Neural crest cell (in vitro differentiated cells): Measurements from ENCODE around the gene SLC4A1AP. TPM values are rescaled to one million over a fixed set of nuclear protein-coding genes. Genes with fewer than 3 reads are reported as not detected.

Source experiments
- DNase-seq: peaks from one replicate; pipeline ENCODE4 v3.0.0; 2021; ENCODE audit warnings: low read depth, mixed read lengths, low spot score
- H3K27ac Mint-ChIP-seq: one replicate; pipeline ENCODE4 v1.8.0; 2021; ENCODE audit warnings: mild to moderate bottlenecking, mixed read lengths; ENCODE audit not compliant: unreplicated experiment
- H3K27me3 Mint-ChIP-seq: 2 replicates; pipeline ENCODE4 v1.8.0; 2021; ENCODE audit warnings: low read depth, mild to moderate bottlenecking, mixed read lengths
- H3K36me3 Mint-ChIP-seq: 2 replicates; pipeline ENCODE4 v1.8.0; 2021; ENCODE audit warnings: low read depth, mild to moderate bottlenecking, mixed read lengths
- H3K4me1 Mint-ChIP-seq: 2 replicates; pipeline ENCODE4 v1.8.0; 2021; ENCODE audit warnings: mixed read lengths
- H3K4me3 Mint-ChIP-seq: one replicate; pipeline ENCODE4 v1.8.0; 2021; ENCODE audit warnings: mild to moderate bottlenecking, mixed read lengths
- H3K9me3 Mint-ChIP-seq: 2 replicates; pipeline ENCODE4 v1.8.0; 2021; ENCODE audit warnings: mixed read lengths
- total RNA-seq: library from RNA; stranded (reverse); gene quantifications from 2 replicates; pipeline ENCODE4 v1.2.1, GENCODE V29; 2021
- TF ChIP-seq, protein P1 (sequence below): fragments of 200-600 bp; sonication (generic); conservative IDR thresholded peaks from 2 replicates; pipeline ENCODE4 v1.5.0; 2021; ENCODE audit warnings: antibody characterized with exemption, mild to moderate bottlenecking

Gene SLC4A1AP
- total RNA-seq, 1 donor from 2014 or later = 19.1 TPM

DNA sequence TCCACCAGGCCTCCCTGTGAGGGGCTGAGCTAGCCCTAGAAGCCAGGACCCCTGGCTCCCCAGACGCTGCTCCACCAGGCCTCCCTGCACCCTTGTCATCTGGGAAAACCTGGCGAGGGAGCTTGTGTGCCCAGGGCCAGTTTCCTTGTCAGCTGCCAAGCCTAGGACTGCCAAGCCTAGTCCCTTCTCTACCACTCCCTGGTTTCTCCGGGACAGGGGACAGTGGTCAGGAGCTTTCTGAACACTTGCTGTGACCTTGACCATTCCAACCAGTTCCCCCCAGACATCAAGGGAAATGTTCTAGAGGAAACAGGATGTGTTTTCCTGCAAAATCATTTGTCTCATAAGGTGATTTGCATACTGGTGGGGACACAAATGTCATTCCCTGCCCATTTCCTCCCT, 66.6 kb downstream of the SLC4A1AP start:
- no peaks in the 10 kb centered on the region for H3K36me3 Mint-ChIP-seq
- no peak overlapping the region for H3K4me3 Mint-ChIP-seq
- H3K9me3 Mint-ChIP-seq = no peaks in the 10 kb centered on the region
- no peak for DNase-seq
- peaks cover 5% of the 10 kb centered on the region for H3K4me1 Mint-ChIP-seq
- peaks cover 4% of the 10 kb centered on the region for H3K27me3 Mint-ChIP-seq
- H3K27ac Mint-ChIP-seq = no peak overlapping the region
- TF ChIP-seq, protein P1, sequence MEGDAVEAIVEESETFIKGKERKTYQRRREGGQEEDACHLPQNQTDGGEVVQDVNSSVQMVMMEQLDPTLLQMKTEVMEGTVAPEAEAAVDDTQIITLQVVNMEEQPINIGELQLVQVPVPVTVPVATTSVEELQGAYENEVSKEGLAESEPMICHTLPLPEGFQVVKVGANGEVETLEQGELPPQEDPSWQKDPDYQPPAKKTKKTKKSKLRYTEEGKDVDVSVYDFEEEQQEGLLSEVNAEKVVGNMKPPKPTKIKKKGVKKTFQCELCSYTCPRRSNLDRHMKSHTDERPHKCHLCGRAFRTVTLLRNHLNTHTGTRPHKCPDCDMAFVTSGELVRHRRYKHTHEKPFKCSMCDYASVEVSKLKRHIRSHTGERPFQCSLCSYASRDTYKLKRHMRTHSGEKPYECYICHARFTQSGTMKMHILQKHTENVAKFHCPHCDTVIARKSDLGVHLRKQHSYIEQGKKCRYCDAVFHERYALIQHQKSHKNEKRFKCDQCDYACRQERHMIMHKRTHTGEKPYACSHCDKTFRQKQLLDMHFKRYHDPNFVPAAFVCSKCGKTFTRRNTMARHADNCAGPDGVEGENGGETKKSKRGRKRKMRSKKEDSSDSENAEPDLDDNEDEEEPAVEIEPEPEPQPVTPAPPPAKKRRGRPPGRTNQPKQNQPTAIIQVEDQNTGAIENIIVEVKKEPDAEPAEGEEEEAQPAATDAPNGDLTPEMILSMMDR = no peak

DNA sequence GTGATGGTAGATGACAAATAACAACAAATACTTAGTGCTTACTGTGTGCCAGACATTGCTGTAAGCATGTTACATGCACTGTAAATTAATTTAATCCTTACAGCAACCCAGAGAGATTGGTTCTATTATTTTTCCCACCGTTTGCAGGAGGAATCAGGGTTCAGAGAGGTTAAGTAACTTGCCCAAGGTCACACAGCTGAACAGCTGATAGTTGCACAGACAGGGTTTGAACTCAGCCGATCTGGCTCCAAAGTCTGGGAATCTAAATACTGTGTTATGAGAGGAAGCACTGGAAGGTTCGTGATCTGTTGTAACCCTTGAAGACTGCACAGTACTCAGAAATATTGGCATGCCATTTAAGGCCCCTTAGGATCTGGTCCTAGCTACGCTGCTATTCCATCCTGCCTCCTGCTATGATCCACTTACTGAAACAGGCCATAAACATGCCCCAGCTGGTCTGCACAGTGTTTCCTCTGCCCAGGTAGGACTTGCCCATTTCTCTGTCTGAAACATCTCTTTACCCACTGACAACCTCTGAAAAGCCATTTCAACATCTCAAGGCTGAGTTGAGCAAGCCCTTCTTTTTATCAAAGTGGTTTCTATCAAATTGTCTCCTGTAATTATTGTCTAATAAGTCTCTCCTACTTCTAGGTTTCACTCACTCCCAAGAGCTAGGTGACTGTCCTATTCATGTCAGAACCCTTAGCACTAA, 67.4 kb downstream of the SLC4A1AP start:
- Mint-ChIP-seq H3K27me3 (peaks cover 4% of the 10 kb centered on the region), H3K36me3 (no peaks in the 10 kb centered on the region), H3K4me1 (peaks cover 5% of the 10 kb centered on the region), H3K4me3 (no peak overlapping the region), H3K9me3 (no peaks in the 10 kb centered on the region), H3K27ac (no peak overlapping the region)
- DNase-seq = no peak
- TF ChIP-seq, protein P1 = no peak

DNA sequence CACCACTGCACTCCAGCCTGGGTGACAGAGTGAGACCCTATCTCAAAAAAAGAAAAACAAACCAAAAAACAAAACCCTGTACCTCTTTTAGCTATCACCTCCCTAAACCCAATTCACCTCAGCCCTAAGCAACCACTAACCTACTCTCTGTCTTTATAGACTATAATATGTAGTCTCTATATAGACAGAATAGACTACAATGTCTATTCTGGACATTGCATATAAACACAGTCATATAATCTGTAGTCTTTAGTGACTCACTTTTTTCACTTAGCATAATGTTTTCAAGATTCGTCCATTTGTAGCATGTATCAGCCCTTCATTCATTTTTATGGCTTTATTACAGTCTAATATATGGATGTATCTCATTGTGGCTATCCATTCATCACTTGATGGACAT, 70.6 kb downstream of the SLC4A1AP start:
- TF ChIP-seq, protein P1 = no peak
- no peak overlapping the region for H3K27ac Mint-ChIP-seq
- no peaks in the 10 kb centered on the region for H3K9me3 Mint-ChIP-seq
- no peaks in the 10 kb centered on the region for H3K36me3 Mint-ChIP-seq
- H3K27me3 Mint-ChIP-seq = peaks cover 12% of the 10 kb centered on the region
- peaks cover 5% of the 10 kb centered on the region for H3K4me1 Mint-ChIP-seq
- DNase-seq = no peak
- no peak overlapping the region for H3K4me3 Mint-ChIP-seq

DNA sequence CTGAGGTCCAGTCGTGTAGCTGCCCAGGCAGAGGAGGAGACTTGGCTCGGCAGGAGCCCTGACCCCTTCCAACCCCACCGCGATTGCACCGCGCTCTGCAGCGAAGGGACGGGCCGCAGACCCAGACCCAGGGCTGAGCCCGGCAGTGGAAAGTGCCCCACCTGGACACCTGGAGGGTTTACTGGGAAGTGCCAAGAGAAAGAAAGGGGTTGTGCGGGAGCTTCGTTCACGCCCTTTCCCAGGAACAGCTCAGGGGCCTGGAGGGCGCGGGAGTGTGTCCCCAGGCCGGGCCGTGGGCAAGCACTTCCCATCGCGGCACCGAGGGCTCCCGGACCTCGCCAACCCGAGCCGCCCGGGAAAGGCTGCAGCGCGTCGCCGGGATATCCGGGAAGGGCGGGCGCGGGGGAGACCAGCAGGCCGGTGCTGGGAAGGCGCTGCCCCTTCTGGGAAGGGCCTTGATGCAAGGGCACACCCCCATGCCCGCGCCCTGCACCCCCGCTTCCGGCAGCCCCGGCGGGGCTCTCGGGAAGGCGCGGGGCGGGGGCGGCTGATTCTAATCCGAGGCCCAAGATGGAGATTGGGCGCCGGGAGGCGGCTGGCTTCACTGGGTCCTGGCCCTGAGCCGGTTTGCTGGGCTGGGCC, 71.7 kb downstream of the SLC4A1AP start:
- H3K27ac Mint-ChIP-seq = no peak overlapping the region

DNA sequence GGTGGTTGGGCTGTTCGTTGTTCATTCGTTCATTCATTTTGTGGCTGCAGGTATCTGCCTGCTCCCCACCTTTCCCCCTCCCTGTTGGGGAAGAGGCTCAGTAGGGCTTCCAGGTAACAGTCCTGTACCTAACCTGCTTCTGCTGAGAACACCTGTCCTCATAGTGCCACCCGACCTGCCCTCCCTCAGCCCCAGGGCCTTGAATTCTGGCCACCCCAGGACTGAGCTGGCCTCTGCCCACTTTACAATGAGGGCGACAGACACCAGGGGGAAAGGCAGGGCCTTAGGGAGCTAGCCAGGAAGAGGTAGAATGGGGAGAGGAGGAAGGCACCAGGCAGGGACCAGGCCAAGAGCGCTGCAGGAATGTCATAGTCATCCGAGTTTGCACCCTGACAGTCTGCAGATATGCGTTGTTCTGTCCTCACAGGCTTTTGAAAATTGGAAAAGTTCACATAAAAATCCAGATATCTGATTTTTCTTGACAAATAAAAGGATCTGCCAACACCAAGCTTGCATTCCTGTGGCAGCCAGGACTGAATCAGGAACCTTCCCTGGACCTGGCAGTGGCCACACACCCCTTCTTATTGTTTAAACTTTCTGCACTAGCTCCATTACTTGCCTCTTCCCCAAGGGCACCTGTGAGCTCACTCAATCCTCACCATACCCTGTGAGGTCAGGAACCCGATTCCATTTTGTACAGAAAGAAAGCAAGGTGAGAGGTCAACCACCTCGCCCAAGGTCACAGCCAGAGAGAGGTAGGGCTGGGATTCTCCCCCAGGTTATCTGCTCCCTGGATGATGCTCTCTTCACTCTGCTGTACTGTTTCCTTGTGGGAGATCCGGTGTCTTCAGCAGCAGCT, 72.6 kb downstream of the SLC4A1AP start:
- Mint-ChIP-seq H3K9me3 (peaks cover 2% of the 10 kb centered on the region), H3K4me1 (peaks cover 5% of the 10 kb centered on the region), H3K4me3 (peak overlapping the region; percentile 47), H3K27ac (no peak overlapping the region), H3K36me3 (no peaks in the 10 kb centered on the region), H3K27me3 (peaks cover 12% of the 10 kb centered on the region)
- no peak for DNase-seq
- TF ChIP-seq, protein P1 = no peak

More for the DNA sequence above, 71.7 kb downstream of the SLC4A1AP start:
- peak; percentile 26 for DNase-seq
- H3K27me3 Mint-ChIP-seq = peaks cover 12% of the 10 kb centered on the region
- H3K4me3 Mint-ChIP-seq = peak overlapping the region; percentile 27
- peaks cover 5% of the 10 kb centered on the region for H3K4me1 Mint-ChIP-seq
- no peaks in the 10 kb centered on the region for H3K9me3 Mint-ChIP-seq
- TF ChIP-seq, protein P1 = no peak
- H3K36me3 Mint-ChIP-seq = no peaks in the 10 kb centered on the region
